Natural killer cell treated with Interleukin-12 subunit alpha and Interleukin-12 subunit beta and Interleukin-15 and Interleukin-18, amount 100 ng/mL, for 72 hours (primary cell): ENCODE data around the gene NECAB2. TPM values are rescaled to one million over a fixed set of nuclear protein-coding genes. Genes with fewer than 3 reads are reported as not detected.

Experiments
- total RNA-seq, 2 donors: library from RNA; stranded (reverse); gene quantifications; one replicate each; pipeline ENCODE4 v1.2.3, GENCODE V29; 2022

Gene NECAB2
- total RNA-seq, 2 donors from 2014 or later, result not detected

Other genes with a start within 250 kb of the NECAB2 start
- gene HSBP1, start 160.3 kb upstream of the NECAB2 start, total RNA-seq, result 10 to 100 TPM; 30.5 to 64.5 TPM
- 1 to 10 TPM; 6.1 to 7.1 TPM for gene MLYCD, start 69.1 kb upstream of the NECAB2 start, total RNA-seq
- under 1 TPM in 1 of 2 donors, not detected in 1; 0.38 TPM for gene OSGIN1, start 15.0 kb upstream of the NECAB2 start, total RNA-seq
- gene SLC38A8, start 74.6 kb downstream of the NECAB2 start, total RNA-seq, result not detected
- gene MBTPS1, start 148.7 kb downstream of the NECAB2 start, total RNA-seq, result 10 to 100 TPM; 65.4 to 83.4 TPM
- 10 to 100 TPM in 1 of 2 donors, 1 to 10 TPM in 1; 7.3 to 21.0 TPM for gene HSDL1, start 176.9 kb downstream of the NECAB2 start, total RNA-seq
- gene DNAAF1, start 177.1 kb downstream of the NECAB2 start, total RNA-seq, result not detected
- gene TAF1C, start 218.8 kb downstream of the NECAB2 start, total RNA-seq, result 10 to 100 TPM; 50.4 to 92.3 TPM
- gene ADAD2, start 222.9 kb downstream of the NECAB2 start, total RNA-seq, result not detected